Psoas muscle (tissue), 8 donors: ENCODE measurements around the gene NUMB. TPM values are rescaled to one million over a fixed set of nuclear protein-coding genes. Genes with fewer than 3 reads are reported as not detected.

Experiments
- ATAC-seq, 4 donors: fragments of 200-7000 bp; cut with Tn5 transposase; one replicate each; pipeline ENCODE4 v1.9.1; 2020; ENCODE audit warnings: moderate library complexity in 3 of 4, mild to moderate bottlenecking in 2 of 4
- DNase-seq, 2 donors: peaks; one replicate each; pipeline ENCODE4 v3.0.0-alpha.2; 2020
- H3K27ac ChIP-seq: fragments of 200-600 bp; one replicate; pipeline ENCODE4 v1.8.0; 2022
- H3K27me3 ChIP-seq, 3 donors: fragments of 200-600 bp in 1 of 3; one replicate each; pipeline versions ENCODE4 v1.6.1 to v1.8.0; 2013 to 2022; ENCODE audit warnings: low read length in 2 of 3, mild to moderate bottlenecking in 2 of 3, moderate library complexity in 1 of 3; ENCODE audit not compliant: insufficient read depth in 3 of 3
- H3K36me3 ChIP-seq, 2 donors: fragments of 200-600 bp in 1 of 2; one replicate each; pipeline versions ENCODE4 v1.6.1 to v1.8.0; 2013 to 2022; ENCODE audit warnings: low read depth in 1 of 2, mild to moderate bottlenecking in 1 of 2, moderate library complexity in 1 of 2; ENCODE audit not compliant: insufficient read depth in 1 of 2
- H3K4me1 ChIP-seq: fragments of 200-600 bp; one replicate; pipeline ENCODE4 v1.8.0; 2022
- H3K4me3 ChIP-seq: fragments of 200-600 bp; one replicate; pipeline ENCODE4 v1.8.0; 2022; ENCODE audit warnings: mild to moderate bottlenecking
- H3K9me3 ChIP-seq: fragments of 200-600 bp; one replicate; pipeline ENCODE4 v1.8.0; 2022
- CTCF ChIP-seq: fragments of 200-600 bp; IDR thresholded peaks from one replicate; pipeline ENCODE4 v1.8.0; 2022; ENCODE audit warnings: antibody characterized with exemption
- WGBS, 3 donors: extraction: QIAGEN DNeasy Blood & Tissue Kit; methylation state at CpG; one replicate each; pipeline versions ENCODE4 v1.1.6 to v1.1.7; 2013; 5-methylcytosine and 5-hydroxymethylcytosine counted together
- intact Hi-C, 2 donors: fragments of 100-400 bp; cut with DNase I; formaldehyde crosslinking; loops; one replicate each; pipeline versions ENCODE4 v1.11.0 to v1.14.2; 2022
- polyA plus RNA-seq, 3 donors: library from polyadenylated mRNA; stranded (reverse); fragments of 200-250 nt; gene quantifications; one replicate each; pipeline ENCODE4 v1.2.3, GENCODE V29; 2013
- total RNA-seq, 4 donors: library from RNA; stranded (reverse); fragmentation: NEBNext Ultra II Directional in 2 of 4; extraction: Animal tissue kit (Norgen Biotek cat#: 25700) in 2 of 4; gene quantifications; one replicate each; pipeline versions ENCODE4 v1.2.1 to v1.2.4, GENCODE V29; 2021 to 2023
- donor health status: healthy with polysubstance abuse.
- donor health status: DM: no; HTN: no; CAD: no; lungs with moderate emphysema.
- donor health status: Bipolar disorder and iron deficiency.
- donor health status: healthy.
- donor health status: DM: yes; HTN: yes; CAD: no.
- donor health status: DM: no; HTN: no; CAD: no.
- donor health status: DM: no; HTN: no; CAD: no.
- donor health status: DM: yes; HTN: yes; CAD: no.

The NUMB gene
- total and polyA plus RNA-seq, 7 donors, result 12.5 to 26.4 (median 24.6) TPM

GRCh38 chr14:73261075-73261474 is 197.3 kb downstream of the NUMB start:
- DNase-seq, result no peak
- no peaks in the 10 kb centered on the region for H3K4me1 ChIP-seq
- peaks cover 0 to 5% (median 0%) of the 10 kb centered on the region in 3 donors for H3K27me3 ChIP-seq
- no peak overlapping the region for H3K27ac ChIP-seq
- 57 to 73% (median 69%) methylated on average over 6 of the region's 6 CpGs for WGBS, 3 donors
- H3K36me3 ChIP-seq, result no peaks in the 10 kb centered on the region
- no peak for TF ChIP-seq CTCF
- no peak for ATAC-seq
- intact Hi-C loops, result no loop called here
- H3K4me3 ChIP-seq, result no peak overlapping the region
- no peaks in the 10 kb centered on the region for H3K9me3 ChIP-seq

GRCh38 chr14:73260574-73260973 is 197.8 kb downstream of the NUMB start:
- Histone ChIP-seq H3K4me3 (no peak overlapping the region), H3K36me3 (no peaks in the 10 kb centered on the region), H3K27ac (no peak overlapping the region), H3K4me1 (no peaks in the 10 kb centered on the region), H3K9me3 (no peaks in the 10 kb centered on the region), H3K27me3 (peaks cover 0 to 5% (median 0%) of the 10 kb centered on the region in 3 donors)
- intact Hi-C loops, result no loop called here
- TF ChIP-seq CTCF, result no peak
- no peak for DNase-seq
- WGBS, 3 donors, result 69 to 84% (median 74%) methylated on average over 11 of the region's 11 CpGs
- ATAC-seq, result no peak

- Histone ChIP-seq H3K4me3 (no peak overlapping the region), H3K36me3 (no peaks in the 10 kb centered on the region), H3K9me3 (no peaks in the 10 kb centered on the region), H3K27me3 (no peaks in the 10 kb centered on the region), H3K4me1 (no peaks in the 10 kb centered on the region), H3K27ac (no peak overlapping the region)
- intact Hi-C loops, result no loop called here
- TF ChIP-seq CTCF, result no peak
- DNase-seq, result no peak
- WGBS, 3 donors, result 67 to 82% (median 76%) methylated on average over 9 of the region's 9 CpGs
- ATAC-seq, result no peak
Measured at GRCh38 chr14:73259837-73260236, 198.5 kb downstream of the NUMB start.

GRCh38 chr14:73258845-73259611 is 199.3 kb downstream of the NUMB start:
- 84 to 88% (median 87%) methylated on average over 17 to 20 of the region's 20 CpGs for WGBS, 3 donors
- no peak for DNase-seq
- H3K36me3 ChIP-seq, result no peaks in the 10 kb centered on the region
- H3K4me3 ChIP-seq, result no peak overlapping the region
- no peak for ATAC-seq
- no peaks in the 10 kb centered on the region for H3K4me1 ChIP-seq
- intact Hi-C loops, result no loop called here
- H3K27ac ChIP-seq, result no peak overlapping the region
- TF ChIP-seq CTCF, result no peak
- no peaks in the 10 kb centered on the region for H3K27me3 ChIP-seq
- H3K9me3 ChIP-seq, result no peaks in the 10 kb centered on the region

- WGBS, 3 donors, result 86 to 90% (median 90%) methylated on average over 4 of the region's 4 CpGs
- TF ChIP-seq CTCF, result no peak
- no peak for ATAC-seq
- H3K27me3 ChIP-seq, result no peaks in the 10 kb centered on the region
- no peak for DNase-seq
- intact Hi-C loops, result no loop called here
- H3K27ac ChIP-seq, result no peak overlapping the region
- H3K9me3 ChIP-seq, result no peaks in the 10 kb centered on the region
- H3K36me3 ChIP-seq, result no peaks in the 10 kb centered on the region
- H3K4me1 ChIP-seq, result no peaks in the 10 kb centered on the region
- no peak overlapping the region for H3K4me3 ChIP-seq
Measured at GRCh38 chr14:73258076-73258475, 200.3 kb downstream of the NUMB start.
